SU-DHL-6 (cell line): ENCODE measurements around the gene KIF5B.

Experiments
- EZH2phosphoT487 ChIP-seq: fragments of 200-600 bp; sonication (generic), shearing (Covaris generic); conservative IDR thresholded peaks from 2 replicates; pipeline ENCODE4 v1.6.1; 2018; ENCODE audit warnings: mild to moderate bottlenecking, antibody characterized with exemption, low read length, moderate library complexity, mixed read lengths
- TF ChIP-seq, protein P1 (sequence below): fragments of 200-600 bp; sonication (generic); IDR thresholded peaks from one replicate; pipeline ENCODE4 v1.5.1; 2017; ENCODE audit warnings: antibody characterized with exemption, mild to moderate bottlenecking, low read length, moderate library complexity; ENCODE audit not compliant: insufficient read depth, poor library complexity, severe bottlenecking

DNA sequence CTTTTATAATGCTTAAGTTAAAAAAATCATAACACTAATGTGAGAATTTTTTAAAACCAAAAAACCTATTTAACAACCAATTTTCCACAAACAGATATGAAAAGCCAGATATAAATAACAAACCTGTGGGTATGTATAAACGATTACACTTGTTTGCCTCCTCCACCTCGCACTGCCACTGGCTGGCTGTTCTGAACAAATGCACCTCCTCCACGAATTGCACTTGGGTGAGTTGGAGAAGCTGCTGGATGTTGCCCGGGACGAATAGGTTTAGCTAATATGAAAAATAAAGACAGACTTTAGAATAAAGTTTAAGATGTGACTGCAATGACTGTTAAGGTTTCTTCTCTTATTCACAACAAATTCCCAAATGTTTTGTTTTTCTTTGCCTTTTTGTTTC is 40.8 kb downstream of the KIF5B start:
- TF ChIP-seq, protein P1, sequence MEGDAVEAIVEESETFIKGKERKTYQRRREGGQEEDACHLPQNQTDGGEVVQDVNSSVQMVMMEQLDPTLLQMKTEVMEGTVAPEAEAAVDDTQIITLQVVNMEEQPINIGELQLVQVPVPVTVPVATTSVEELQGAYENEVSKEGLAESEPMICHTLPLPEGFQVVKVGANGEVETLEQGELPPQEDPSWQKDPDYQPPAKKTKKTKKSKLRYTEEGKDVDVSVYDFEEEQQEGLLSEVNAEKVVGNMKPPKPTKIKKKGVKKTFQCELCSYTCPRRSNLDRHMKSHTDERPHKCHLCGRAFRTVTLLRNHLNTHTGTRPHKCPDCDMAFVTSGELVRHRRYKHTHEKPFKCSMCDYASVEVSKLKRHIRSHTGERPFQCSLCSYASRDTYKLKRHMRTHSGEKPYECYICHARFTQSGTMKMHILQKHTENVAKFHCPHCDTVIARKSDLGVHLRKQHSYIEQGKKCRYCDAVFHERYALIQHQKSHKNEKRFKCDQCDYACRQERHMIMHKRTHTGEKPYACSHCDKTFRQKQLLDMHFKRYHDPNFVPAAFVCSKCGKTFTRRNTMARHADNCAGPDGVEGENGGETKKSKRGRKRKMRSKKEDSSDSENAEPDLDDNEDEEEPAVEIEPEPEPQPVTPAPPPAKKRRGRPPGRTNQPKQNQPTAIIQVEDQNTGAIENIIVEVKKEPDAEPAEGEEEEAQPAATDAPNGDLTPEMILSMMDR, result no peak
- no peak for TF ChIP-seq EZH2phosphoT487
